Heart left ventricle (tissue), 16 donors: ENCODE data around the gene STK16. TPM values are rescaled to one million over a fixed set of nuclear protein-coding genes. Genes with fewer than 3 reads are reported as not detected.

Source experiments
- ATAC-seq, 4 donors: fragments of 200-7000 bp; cut with Tn5 transposase; one replicate each; pipeline ENCODE4 v1.9.1; 2020 to 2022; ENCODE audit warnings: moderate library complexity in 4 of 4, mild to moderate bottlenecking in 3 of 4, moderate number of reproducible peaks in 1 of 4
- DNase-seq, 5 donors: peaks; one replicate each; pipeline ENCODE4 v3.0.0-alpha.2; 2020
- H3K27ac ChIP-seq, 12 donors: fragments of 200-600 bp; sonication (generic) in 4 of 12; one replicate each; pipeline versions ENCODE4 v1.5.0 to v1.8.0; 2016 to 2022; ENCODE audit warnings: mild to moderate bottlenecking in 2 of 12
- H3K27me3 ChIP-seq, 9 donors: fragments of 200-600 bp; sonication (generic) in 2 of 9; one replicate each; pipeline versions ENCODE4 v1.5.1 to v1.8.0; 2016 to 2022; ENCODE audit warnings: mild to moderate bottlenecking in 3 of 9
- H3K36me3 ChIP-seq, 9 donors: fragments of 200-600 bp; sonication (generic) in 2 of 9; one replicate each; pipeline versions ENCODE4 v1.5.0 to v1.8.0; 2018 to 2022; ENCODE audit warnings: mild to moderate bottlenecking in 2 of 9
- H3K4me1 ChIP-seq, 12 donors: fragments of 200-600 bp; sonication (generic) in 4 of 12; one replicate each; pipeline versions ENCODE4 v1.5.0 to v1.8.0; 2016 to 2022; ENCODE audit warnings: mild to moderate bottlenecking in 3 of 12
- H3K4me3 ChIP-seq, 12 donors: fragments of 200-600 bp; sonication (generic) in 4 of 12; one replicate each; pipeline versions ENCODE4 v1.5.0 to v1.8.0; 2017 to 2022; ENCODE audit warnings: mild to moderate bottlenecking in 9 of 12, moderate library complexity in 4 of 12
- H3K9me3 ChIP-seq, 12 donors: fragments of 200-600 bp; sonication (generic) in 4 of 12; one replicate each; pipeline versions ENCODE4 v1.5.0 to v1.8.0; 2016 to 2022; ENCODE audit warnings: mild to moderate bottlenecking in 1 of 12
- POLR2A ChIP-seq, 2 donors: fragments of 450-650 bp; IDR thresholded peaks; one replicate each; pipeline ENCODE4 v1.6.1; 2017; ENCODE audit warnings: antibody characterized with exemption in 2 of 2, mild to moderate bottlenecking in 2 of 2, moderate library complexity in 2 of 2
- WGBS, 4 donors: extraction: QIAGEN DNeasy Blood & Tissue Kit in 2 of 4; methylation state at CpG; one replicate each; pipeline versions ENCODE4 v1.1.5 to v1.1.7; 2013 to 2018; 5-methylcytosine and 5-hydroxymethylcytosine counted together
- intact Hi-C, 10 donors: fragments of 100-400 bp; cut with DNase I; formaldehyde crosslinking; loops; one replicate each; pipeline versions ENCODE4 v1.11.1 to v1.14.2; 2022
- polyA plus RNA-seq, 2 donors: library from polyadenylated mRNA; stranded (reverse); fragments of 200-250 nt; gene quantifications; one replicate each; pipeline ENCODE4 v1.2.3, GENCODE V29; 2013
- total RNA-seq, 9 donors: library from RNA; depleted of rRNA in 2 of 9; stranded (reverse); fragments of >200 nt in 2 of 9; fragmentation: NEBNext Ultra II Directional in 3 of 9; extraction: Animal tissue kit (Norgen Biotek cat#: 25700) in 3 of 9; gene quantifications; one replicate each; pipeline versions ENCODE4 v1.1.0 to v1.2.4, GENCODE V29; 2016 to 2023
- TF ChIP-seq, protein P1 (sequence below), 12 donors: fragments of 200-600 bp; sonication (generic) in 4 of 12; IDR thresholded peaks; one replicate each; pipeline versions ENCODE4 v1.5.0 to v1.8.0; 2018 to 2022; ENCODE audit warnings: antibody characterized with exemption in 12 of 12, mild to moderate bottlenecking in 5 of 12
- donor health status: ischemic (EF 13 %, LVEDD 7.1; RV severe dilation, severe dysfunction).
- donor health status: healthy with polysubstance abuse.
- donor health status: DM: no; HTN: yes; CAD: no.
- donor health status: DM: no; HTN: no; CAD: no.
- donor health status: ischemic (EF 25% LVEDD 6.9; RV normal size, moderate dysfunction).
- donor health status: ischemic (EF 25% LVEDD 5.7; RV mildly dilated, moderate dysfunction).
- donor health status: healthy.
- donor health status: DM: yes; HTN: yes; CAD: no.
- donor health status: ischemic (EF 35%, LVEDD 5.7; RV mildly dilated, moderate dysfunction).
- donor health status: nonischemic (EF 11% LVEDD 7.7; RV severe dilation, severe dysfunction).
- donor health status: DM: yes; HTN: yes; CAD: no.
- donor health status: PGD.
- donor health status: ischemic (EF 29% LVEDD 5.4; RV normal size, mild dysfunction).
- donor health status: nonischemic (EF 23%, LVEDD 6.1; RV moderate dilation, normal function).

STK16 gene
- total and polyA plus RNA-seq, 11 donors, result 13.8 to 31.6 (median 19.1) TPM

- no peaks in the 10 kb centered on the region for H3K27me3 ChIP-seq
- intact Hi-C loops, result loop anchor here in 3 of 10 donors (2.0 to 10.0 kb wide), 3 partner anchors 41 to 47 kb away; partner anchors contain the start of gene ZFAND2B (in 2 of the 3)
- no peak for DNase-seq
- TF ChIP-seq POLR2A (IDR thresholded peaks at IDR 0.05), result no peak
- TF ChIP-seq, protein P1, sequence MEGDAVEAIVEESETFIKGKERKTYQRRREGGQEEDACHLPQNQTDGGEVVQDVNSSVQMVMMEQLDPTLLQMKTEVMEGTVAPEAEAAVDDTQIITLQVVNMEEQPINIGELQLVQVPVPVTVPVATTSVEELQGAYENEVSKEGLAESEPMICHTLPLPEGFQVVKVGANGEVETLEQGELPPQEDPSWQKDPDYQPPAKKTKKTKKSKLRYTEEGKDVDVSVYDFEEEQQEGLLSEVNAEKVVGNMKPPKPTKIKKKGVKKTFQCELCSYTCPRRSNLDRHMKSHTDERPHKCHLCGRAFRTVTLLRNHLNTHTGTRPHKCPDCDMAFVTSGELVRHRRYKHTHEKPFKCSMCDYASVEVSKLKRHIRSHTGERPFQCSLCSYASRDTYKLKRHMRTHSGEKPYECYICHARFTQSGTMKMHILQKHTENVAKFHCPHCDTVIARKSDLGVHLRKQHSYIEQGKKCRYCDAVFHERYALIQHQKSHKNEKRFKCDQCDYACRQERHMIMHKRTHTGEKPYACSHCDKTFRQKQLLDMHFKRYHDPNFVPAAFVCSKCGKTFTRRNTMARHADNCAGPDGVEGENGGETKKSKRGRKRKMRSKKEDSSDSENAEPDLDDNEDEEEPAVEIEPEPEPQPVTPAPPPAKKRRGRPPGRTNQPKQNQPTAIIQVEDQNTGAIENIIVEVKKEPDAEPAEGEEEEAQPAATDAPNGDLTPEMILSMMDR (IDR thresholded peaks at IDR 0.05), result no peak
- peaks cover 0 to 41% (median 29%) of the 10 kb centered on the region in 9 donors for H3K36me3 ChIP-seq
- peak overlapping the region in 5 of 12 donors; percentile 67 to 95 (median 79) for H3K27ac ChIP-seq
- peak overlapping the region in 1 of 12 donors; percentile 7 for H3K4me3 ChIP-seq
- 85 to 92% (median 88%) methylated on average over 13 to 17 of the region's 17 CpGs for WGBS, 4 donors
- H3K9me3 ChIP-seq, result no peaks in the 10 kb centered on the region
- H3K4me1 ChIP-seq, result peaks cover 6 to 81% (median 50%) of the 10 kb centered on the region in 12 donors
- no peak for ATAC-seq
These were observed 2.7 kb downstream of the STK16 start for GRCh38 chr2:219247678-219248642.

- H3K27me3 ChIP-seq, result no peaks in the 10 kb centered on the region
- H3K4me1 ChIP-seq, result peaks cover 6 to 85% (median 53%) of the 10 kb centered on the region in 12 donors
- TF ChIP-seq, protein P1 (IDR thresholded peaks at IDR 0.05), result no peak
- no peak for TF ChIP-seq POLR2A (IDR thresholded peaks at IDR 0.05)
- DNase-seq (no peak), ATAC-seq (no peak)
- WGBS, 4 donors, result 77 to 79% (median 78%) methylated on average over 2 of the region's 2 CpGs
- H3K27ac ChIP-seq, result peak overlapping the region; percentile 58 to 95 (median 77)
- H3K4me3 ChIP-seq, result peak overlapping the region in 3 of 12 donors; percentile 10 to 42 (median 12)
- H3K9me3 ChIP-seq, result no peaks in the 10 kb centered on the region
- H3K36me3 ChIP-seq, result peaks cover 0 to 41% (median 29%) of the 10 kb centered on the region in 9 donors
- intact Hi-C loops, result loop anchor here in 2 of 10 donors (5.0 to 10.0 kb wide), 2 partner anchors 43 to 46 kb away; no protein-coding TSS in a partner anchor
These were observed 3.5 kb downstream of the STK16 start for GRCh38 chr2:219248845-219249202.

- Histone ChIP-seq H3K4me1 (peaks cover 6 to 86% (median 55%) of the 10 kb centered on the region in 12 donors), H3K36me3 (peaks cover 0 to 41% (median 29%) of the 10 kb centered on the region in 9 donors), H3K27me3 (peaks cover 0 to 5% (median 0%) of the 10 kb centered on the region in 9 donors), H3K4me3 (peak overlapping the region in 5 of 12 donors; percentile 4 to 42 (median 10)), H3K27ac (peak overlapping the region; percentile 58 to 95 (median 77)), H3K9me3 (no peaks in the 10 kb centered on the region)
- ATAC-seq, result peak; percentile 32 to 61 (median 44)
- 29 to 37% (median 33%) methylated on average over 5 to 7 of the region's 7 CpGs for WGBS, 4 donors
- no peak for TF ChIP-seq POLR2A (IDR thresholded peaks at IDR 0.05)
- TF ChIP-seq, protein P1 (IDR thresholded peaks at IDR 0.05), result no peak
- intact Hi-C loops, result loop anchor here in 2 of 10 donors (5.0 to 10.0 kb wide), 2 partner anchors 43 to 45 kb away; no protein-coding TSS in a partner anchor
- DNase-seq, result peak; percentile 69 to 82 (median 79)
These were observed 4.1 kb downstream of the STK16 start for GRCh38 chr2:219249203-219249980.
